Adrenal gland (tissue), 5 donors: ENCODE data around the gene RIPOR2.

Experiments
- CTCF ChIP-seq, 6 experiments: fragments of 450-650 bp in 4 of 6; fragments of 200-600 bp in 2 of 6; sonication (generic) in 1 of 6; IDR thresholded peaks; 1 replicate in 5 of 6; 2 replicates in 1 of 6; pipeline versions ENCODE4 v1.5.1 to v1.8.0; 2016 to 2021; ENCODE audit warnings: antibody characterized with exemption in 6 of 6, mild to moderate bottlenecking in 2 of 6, moderate library complexity in 1 of 6
- POLR2A ChIP-seq, 2 donors: fragments of 450-650 bp; IDR thresholded peaks; one replicate each; pipeline ENCODE4 v1.6.1; 2017; ENCODE audit warnings: antibody characterized with exemption in 2 of 2, mild to moderate bottlenecking in 2 of 2, moderate library complexity in 1 of 2
- donor health status: DM: no; HTN: no; CAD: no.

- TF ChIP-seq CTCF (IDR thresholded peaks at IDR 0.05), result no peak
- TF ChIP-seq POLR2A (IDR thresholded peaks at IDR 0.05), result no peak
Measured at GRCh38 chr6:24759718-24760117, 176.0 kb downstream of the RIPOR2 start.
